ENCODE data around the gene ERCC2.

- TF ChIP-seq, protein P1, sequence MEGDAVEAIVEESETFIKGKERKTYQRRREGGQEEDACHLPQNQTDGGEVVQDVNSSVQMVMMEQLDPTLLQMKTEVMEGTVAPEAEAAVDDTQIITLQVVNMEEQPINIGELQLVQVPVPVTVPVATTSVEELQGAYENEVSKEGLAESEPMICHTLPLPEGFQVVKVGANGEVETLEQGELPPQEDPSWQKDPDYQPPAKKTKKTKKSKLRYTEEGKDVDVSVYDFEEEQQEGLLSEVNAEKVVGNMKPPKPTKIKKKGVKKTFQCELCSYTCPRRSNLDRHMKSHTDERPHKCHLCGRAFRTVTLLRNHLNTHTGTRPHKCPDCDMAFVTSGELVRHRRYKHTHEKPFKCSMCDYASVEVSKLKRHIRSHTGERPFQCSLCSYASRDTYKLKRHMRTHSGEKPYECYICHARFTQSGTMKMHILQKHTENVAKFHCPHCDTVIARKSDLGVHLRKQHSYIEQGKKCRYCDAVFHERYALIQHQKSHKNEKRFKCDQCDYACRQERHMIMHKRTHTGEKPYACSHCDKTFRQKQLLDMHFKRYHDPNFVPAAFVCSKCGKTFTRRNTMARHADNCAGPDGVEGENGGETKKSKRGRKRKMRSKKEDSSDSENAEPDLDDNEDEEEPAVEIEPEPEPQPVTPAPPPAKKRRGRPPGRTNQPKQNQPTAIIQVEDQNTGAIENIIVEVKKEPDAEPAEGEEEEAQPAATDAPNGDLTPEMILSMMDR (IDR thresholded peaks at IDR 0.05; ENCODE audit: insufficient read depth, low read depth, low read length) = no peak
- TF ChIP-seq EZH2 (IDR thresholded peaks at IDR 0.05; ENCODE audit: insufficient read depth, low read length) = no peak
Measured at GRCh38 chr19:45333609-45334303, 36.6 kb downstream of the ERCC2 start.
